ENCODE results near the gene UPP2. TPM values are rescaled to one million over a fixed set of nuclear protein-coding genes. Genes with fewer than 3 reads are reported as not detected.

The UPP2 gene
- total RNA-seq, 1 experiment from 2014 or later, result not detected

GRCh38 chr2:158095912-158096311 lies 5.8 kb upstream of the UPP2 start:
- Histone ChIP-seq H3K27me3 (ENCODE audit: low read length) (no peaks in the 10 kb centered on the region), H3K4me3 (ENCODE audit: low read length) (no peak overlapping the region), H3F3A (ENCODE audit: low read length, unreplicated experiment) (no peaks in the 10 kb centered on the region), H3K36me3 (ENCODE audit: low read depth, low read length) (no peaks in the 10 kb centered on the region), H3K27ac (ENCODE audit: low read length) (no peak overlapping the region), H3K4me2 (ENCODE audit: low read length) (no peak overlapping the region), H3K9me2 (replicated peaks; ENCODE audit: low read length) (no peaks in the 10 kb centered on the region), H4K20me1 (ENCODE audit: low read length) (no peaks in the 10 kb centered on the region), H3K4me1 (ENCODE audit: insufficient read depth, low read length) (0 out of 2 replicates have a peak, but pooled peaks cover 5% of the 10 kb centered on the region), H2AFZ (ENCODE audit: low read length) (no peak overlapping the region), H3K9ac (ENCODE audit: low read length) (no peak overlapping the region), H3K9me3 (ENCODE audit: low read length) (no peaks in the 10 kb centered on the region), H3K79me2 (ENCODE audit: low read length) (no peaks in the 10 kb centered on the region)
- ChIA-PET CTCF (no interaction called here), POLR2A (ENCODE audit: unreplicated experiment) (no interaction called here)
- no peak for DNase-seq
- intact Hi-C loops (cut with micrococcal nuclease), result no loop called here
- no peak for TF ChIP-seq EZH2phosphoT487 (IDR thresholded peaks at IDR 0.05; ENCODE audit: borderline replicate concordance, low read length)
- TF ChIP-seq EZH2 (IDR thresholded peaks at IDR 0.05; ENCODE audit: low read length, unreplicated experiment), result no peak
- 0 out of 2 replicates have a peak, but pooled peaks have one; percentile 10 for TF ChIP-seq CTCF (conservative IDR thresholded peaks at IDR 0.05; ENCODE audit: low read depth, low read length)
- no TSS peak for BruUV-seq (replicated peaks)
- no peak for ATAC-seq

DNA sequence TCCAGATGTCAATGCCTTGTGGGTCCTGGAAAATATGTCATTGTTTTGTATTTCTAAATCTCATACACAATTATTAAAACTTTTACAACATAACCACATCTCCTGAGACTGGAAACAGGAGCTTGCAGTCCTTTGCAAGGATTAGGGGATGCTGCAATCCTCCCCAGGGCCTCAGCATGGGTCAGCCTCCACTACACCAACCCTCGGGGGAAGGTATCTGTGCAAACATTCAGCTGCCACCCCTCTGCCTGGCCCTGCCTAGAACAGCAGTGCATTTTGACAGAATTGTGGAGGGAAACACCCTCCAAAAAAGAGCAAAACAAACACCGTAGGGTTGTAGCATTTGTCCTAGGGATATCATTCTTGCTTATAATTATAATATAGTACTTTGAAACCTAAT lies 4.2 kb upstream of the UPP2 start:
- H3K9ac ChIP-seq (ENCODE audit: low read length), result no peak overlapping the region
- no peaks in the 10 kb centered on the region for H3K27me3 ChIP-seq (ENCODE audit: low read length)
- H3K4me2 ChIP-seq (ENCODE audit: low read length), result no peak overlapping the region
- no peak for DNase-seq
- intact Hi-C loops (cut with micrococcal nuclease), result no loop called here
- H3K27ac ChIP-seq (ENCODE audit: low read length), result no peak overlapping the region
- H3K9me3 ChIP-seq (ENCODE audit: low read length), result no peaks in the 10 kb centered on the region
- no peaks in the 10 kb centered on the region for H3F3A ChIP-seq (ENCODE audit: low read length, unreplicated experiment)
- no peaks in the 10 kb centered on the region for H3K36me3 ChIP-seq (ENCODE audit: low read depth, low read length)
- no peak overlapping the region for H2AFZ ChIP-seq (ENCODE audit: low read length)
- 0 out of 2 replicates have a peak, but pooled peaks cover 5% of the 10 kb centered on the region for H3K4me1 ChIP-seq (ENCODE audit: insufficient read depth, low read length)
- ChIA-PET CTCF (no interaction called here), POLR2A (ENCODE audit: unreplicated experiment) (no interaction called here)
- H3K4me3 ChIP-seq (ENCODE audit: low read length), result no peak overlapping the region
- BruUV-seq (replicated peaks), result no TSS peak
- H3K9me2 ChIP-seq (replicated peaks; ENCODE audit: low read length), result no peaks in the 10 kb centered on the region
- H4K20me1 ChIP-seq (ENCODE audit: low read length), result no peaks in the 10 kb centered on the region
- no peaks in the 10 kb centered on the region for H3K79me2 ChIP-seq (ENCODE audit: low read length)
- TF ChIP-seq EZH2 (IDR thresholded peaks at IDR 0.05; ENCODE audit: low read length, unreplicated experiment) (no peak), CTCF (conservative IDR thresholded peaks at IDR 0.05; ENCODE audit: low read depth, low read length) (no peak), EZH2phosphoT487 (IDR thresholded peaks at IDR 0.05; ENCODE audit: borderline replicate concordance, low read length) (no peak)
- ATAC-seq, result no peak

GRCh38 chr2:158098178-158098577 lies 3.5 kb upstream of the UPP2 start:
- DNase-seq (no peak), ATAC-seq (no peak)
- Histone ChIP-seq H3K4me2 (ENCODE audit: low read length) (no peak overlapping the region), H4K20me1 (ENCODE audit: low read length) (no peaks in the 10 kb centered on the region), H2AFZ (ENCODE audit: low read length) (no peak overlapping the region), H3K79me2 (ENCODE audit: low read length) (no peaks in the 10 kb centered on the region), H3K27me3 (ENCODE audit: low read length) (no peaks in the 10 kb centered on the region), H3F3A (ENCODE audit: low read length, unreplicated experiment) (no peaks in the 10 kb centered on the region), H3K4me3 (ENCODE audit: low read length) (no peak overlapping the region), H3K9me3 (ENCODE audit: low read length) (no peaks in the 10 kb centered on the region), H3K9me2 (replicated peaks; ENCODE audit: low read length) (no peaks in the 10 kb centered on the region), H3K4me1 (ENCODE audit: insufficient read depth, low read length) (0 out of 2 replicates have a peak, but pooled peaks cover 5% of the 10 kb centered on the region), H3K27ac (ENCODE audit: low read length) (no peak overlapping the region), H3K36me3 (ENCODE audit: low read depth, low read length) (no peaks in the 10 kb centered on the region), H3K9ac (ENCODE audit: low read length) (no peak overlapping the region)
- ChIA-PET POLR2A (ENCODE audit: unreplicated experiment) (no interaction called here), CTCF (no interaction called here)
- intact Hi-C loops (cut with micrococcal nuclease), result no loop called here
- no peak for TF ChIP-seq CTCF (conservative IDR thresholded peaks at IDR 0.05; ENCODE audit: low read depth, low read length)
- TF ChIP-seq EZH2phosphoT487 (IDR thresholded peaks at IDR 0.05; ENCODE audit: borderline replicate concordance, low read length), result no peak
- no peak for TF ChIP-seq EZH2 (IDR thresholded peaks at IDR 0.05; ENCODE audit: low read length, unreplicated experiment)
- BruUV-seq (replicated peaks), result no TSS peak

All from PC-3 (cell line).